ENCODE measurements around the gene PARD6G.

DNA sequence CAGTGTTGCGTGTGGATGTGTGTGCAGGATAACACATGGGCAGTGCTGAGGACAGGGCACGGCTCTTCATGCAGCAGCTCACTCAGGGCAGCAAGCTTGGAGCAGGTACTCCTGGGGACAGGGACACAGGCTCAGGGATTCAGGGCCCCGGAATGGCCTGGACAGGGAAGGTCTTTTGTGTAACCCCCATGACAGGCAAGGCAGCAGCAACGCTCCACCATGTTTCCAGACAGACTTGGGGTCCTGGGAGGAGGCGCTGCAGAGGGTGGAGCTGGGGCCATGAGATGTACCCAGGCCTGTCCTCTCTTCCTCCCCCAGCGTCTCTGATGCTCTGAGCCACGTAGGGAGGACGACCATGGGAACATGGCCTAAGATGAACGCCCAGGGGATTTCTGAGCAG lies 80.0 kb downstream of the PARD6G start:
- TF ChIP-seq, protein P1, sequence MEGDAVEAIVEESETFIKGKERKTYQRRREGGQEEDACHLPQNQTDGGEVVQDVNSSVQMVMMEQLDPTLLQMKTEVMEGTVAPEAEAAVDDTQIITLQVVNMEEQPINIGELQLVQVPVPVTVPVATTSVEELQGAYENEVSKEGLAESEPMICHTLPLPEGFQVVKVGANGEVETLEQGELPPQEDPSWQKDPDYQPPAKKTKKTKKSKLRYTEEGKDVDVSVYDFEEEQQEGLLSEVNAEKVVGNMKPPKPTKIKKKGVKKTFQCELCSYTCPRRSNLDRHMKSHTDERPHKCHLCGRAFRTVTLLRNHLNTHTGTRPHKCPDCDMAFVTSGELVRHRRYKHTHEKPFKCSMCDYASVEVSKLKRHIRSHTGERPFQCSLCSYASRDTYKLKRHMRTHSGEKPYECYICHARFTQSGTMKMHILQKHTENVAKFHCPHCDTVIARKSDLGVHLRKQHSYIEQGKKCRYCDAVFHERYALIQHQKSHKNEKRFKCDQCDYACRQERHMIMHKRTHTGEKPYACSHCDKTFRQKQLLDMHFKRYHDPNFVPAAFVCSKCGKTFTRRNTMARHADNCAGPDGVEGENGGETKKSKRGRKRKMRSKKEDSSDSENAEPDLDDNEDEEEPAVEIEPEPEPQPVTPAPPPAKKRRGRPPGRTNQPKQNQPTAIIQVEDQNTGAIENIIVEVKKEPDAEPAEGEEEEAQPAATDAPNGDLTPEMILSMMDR (IDR thresholded peaks at IDR 0.05) = no peak
- no peak for TF ChIP-seq EP300 (IDR thresholded peaks at IDR 0.05)

All from upper lobe of left lung (tissue), 4 donors.